Measurements from ENCODE around the gene JCAD. TPM values are rescaled to one million over a fixed set of nuclear protein-coding genes. Genes with fewer than 3 reads are reported as not detected.
A peak's percentile ranks its signal among the peaks of the same experiment; 100 is the strongest.
"Not testable (repeated sequence)": the region's sequence is repeated elsewhere in the genome, so short reads cannot be mapped to it uniquely, and the experiment has no call there.

Gene JCAD
- total and polyA plus RNA-seq, 7 donors = 0.46 to 141 (median 99.7) TPM

DNA sequence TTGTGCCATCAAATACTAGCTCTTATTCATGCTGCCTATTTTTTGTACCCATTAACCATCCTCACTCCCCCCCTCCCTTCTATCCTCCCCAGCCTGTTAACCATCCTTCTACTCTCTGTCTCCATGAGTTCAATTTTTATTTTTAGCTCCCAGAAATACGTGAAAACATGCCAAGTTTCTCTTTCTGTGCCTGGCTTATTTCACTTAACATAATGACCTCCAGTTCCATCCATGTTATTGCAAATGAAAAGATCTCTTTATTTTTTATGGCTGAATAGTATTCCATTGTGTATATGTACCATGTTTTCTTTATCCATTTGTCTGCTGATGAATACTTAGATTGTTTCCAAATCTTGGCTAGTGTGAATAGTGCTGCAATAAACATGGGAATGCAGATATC is 54.3 kb downstream of the JCAD start:
- intact Hi-C loops (cut with DNase I) = loop anchor here (10.0 kb wide), 1 partner anchor 270 kb away; no protein-coding TSS in a partner anchor
- not testable (repeated sequence) for H3K4me3 ChIP-seq, DNase-seq, H3K36me3 ChIP-seq, H3K27me3 ChIP-seq, H3K9me3 ChIP-seq
- TF ChIP-seq POLR2AphosphoS5 (IDR thresholded peaks at IDR 0.05) = peak; percentile 74 to 89 (median 83)
- peak; percentile 32 to 52 (median 48) for TF ChIP-seq EP300 (IDR thresholded peaks at IDR 0.05)
- Histone ChIP-seq H3K27ac (peak overlapping the region in 3 of 4 donors; percentile 44 to 74 (median 52)), H3K4me1 (peaks cover 0 to 41% (median 29%) of the 10 kb centered on the region in 4 donors)
- WGBS, 2 donors = 43 to 48% methylated on average over 1 of the region's 1 CpG

DNA sequence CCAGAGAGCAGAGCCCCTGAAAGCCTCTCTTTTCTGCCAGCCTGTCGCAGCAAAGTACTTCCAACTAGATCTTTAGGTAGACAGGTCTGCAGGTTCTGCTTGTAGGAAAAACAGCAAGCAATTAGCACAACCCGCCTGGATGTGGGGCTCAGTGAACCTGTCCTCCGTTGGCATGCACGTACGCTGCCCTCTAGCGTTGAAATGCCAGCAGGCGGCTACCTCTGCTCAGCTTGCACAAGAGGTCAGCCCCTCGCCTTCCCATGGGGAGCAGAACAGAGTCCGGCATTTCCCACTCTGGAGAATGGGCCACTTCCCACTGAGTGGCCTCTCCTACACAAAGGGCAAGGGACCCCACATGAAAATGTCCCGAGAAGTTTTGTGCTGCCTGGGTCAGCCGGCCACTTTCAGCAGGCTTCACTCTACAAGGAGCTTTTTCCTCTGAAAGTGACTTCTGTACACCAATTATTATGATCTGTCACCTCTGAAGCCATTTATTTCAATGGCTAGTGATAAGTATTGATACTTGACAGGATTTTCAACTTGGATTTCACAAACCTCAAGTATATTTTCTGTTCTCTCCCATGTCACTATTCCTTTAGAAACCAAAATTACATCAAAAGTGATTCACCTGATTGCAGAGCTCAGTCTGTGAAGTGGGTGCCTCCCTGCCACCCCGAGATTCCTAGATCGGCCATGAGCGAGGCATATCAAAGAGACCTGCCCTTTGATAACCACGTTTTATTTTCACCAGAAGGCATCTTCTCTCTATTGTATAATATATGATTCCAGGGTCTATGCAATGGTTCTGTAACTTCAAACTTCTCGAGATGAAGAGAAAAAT is 56.7 kb downstream of the JCAD start:
- WGBS, 2 donors = 33 to 45% methylated on average over 16 of the region's 16 CpGs
- Histone ChIP-seq H3K27ac (peak overlapping the region; percentile 38 to 90 (median 80)), H3K4me1 (peaks cover 0 to 51% (median 38%) of the 10 kb centered on the region in 4 donors)

DNA sequence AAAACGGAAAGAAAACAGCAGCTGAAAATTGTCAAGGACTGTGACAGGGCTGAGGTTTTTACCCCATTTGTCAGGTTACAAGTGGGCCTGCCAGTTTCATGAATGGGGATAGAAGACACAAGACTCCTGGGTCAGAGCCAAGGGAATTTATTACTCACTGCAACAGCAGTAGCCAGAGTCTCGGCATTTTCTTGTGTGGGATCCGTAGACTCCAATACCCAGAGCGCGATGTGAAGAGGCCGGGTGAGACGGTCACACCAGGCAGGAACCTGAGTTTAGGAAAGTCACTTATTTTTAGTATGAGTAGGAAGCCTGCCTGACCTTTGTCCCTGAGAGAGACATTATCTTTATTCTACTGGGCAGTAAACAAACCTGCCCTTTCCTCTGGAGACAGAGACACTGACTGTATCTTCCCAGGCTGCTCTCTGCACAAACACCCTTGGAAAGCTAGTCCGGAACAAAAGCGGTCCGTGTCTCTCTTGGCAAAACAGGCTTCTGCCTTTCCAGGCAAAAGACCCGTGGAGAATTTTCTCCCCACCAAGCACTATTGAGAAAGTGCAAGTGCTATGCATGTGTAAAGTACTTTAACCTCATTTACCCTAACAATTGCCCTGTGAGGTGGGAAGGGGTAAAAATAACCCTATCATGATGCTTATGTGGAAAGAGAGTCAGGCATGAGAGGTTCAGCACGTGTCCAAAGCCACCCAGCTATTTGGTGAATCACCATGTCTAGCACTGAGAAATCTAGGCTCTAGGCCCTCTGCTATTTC is 58.4 kb downstream of the JCAD start:
- Histone ChIP-seq H3K36me3 (no peaks in the 10 kb centered on the region), H3K27me3 (no peaks in the 10 kb centered on the region), H3K27ac (peak overlapping the region; percentile 75 to 90 (median 80)), H3K9me3 (no peaks in the 10 kb centered on the region), H3K4me1 (peaks cover 0 to 51% (median 38%) of the 10 kb centered on the region in 4 donors), H3K4me3 (no peak overlapping the region)
- peak; percentile 93 for DNase-seq
- WGBS, 2 donors = 71 to 75% methylated on average over 12 of the region's 12 CpGs
- TF ChIP-seq POLR2A (IDR thresholded peaks at IDR 0.05) = no peak
- peak in 3 of 4 donors; percentile 16 to 84 (median 78) for TF ChIP-seq EP300 (IDR thresholded peaks at IDR 0.05)
- TF ChIP-seq POLR2AphosphoS5 (IDR thresholded peaks at IDR 0.05) = peak; percentile 80 to 94 (median 92)
- TF ChIP-seq, protein P1, sequence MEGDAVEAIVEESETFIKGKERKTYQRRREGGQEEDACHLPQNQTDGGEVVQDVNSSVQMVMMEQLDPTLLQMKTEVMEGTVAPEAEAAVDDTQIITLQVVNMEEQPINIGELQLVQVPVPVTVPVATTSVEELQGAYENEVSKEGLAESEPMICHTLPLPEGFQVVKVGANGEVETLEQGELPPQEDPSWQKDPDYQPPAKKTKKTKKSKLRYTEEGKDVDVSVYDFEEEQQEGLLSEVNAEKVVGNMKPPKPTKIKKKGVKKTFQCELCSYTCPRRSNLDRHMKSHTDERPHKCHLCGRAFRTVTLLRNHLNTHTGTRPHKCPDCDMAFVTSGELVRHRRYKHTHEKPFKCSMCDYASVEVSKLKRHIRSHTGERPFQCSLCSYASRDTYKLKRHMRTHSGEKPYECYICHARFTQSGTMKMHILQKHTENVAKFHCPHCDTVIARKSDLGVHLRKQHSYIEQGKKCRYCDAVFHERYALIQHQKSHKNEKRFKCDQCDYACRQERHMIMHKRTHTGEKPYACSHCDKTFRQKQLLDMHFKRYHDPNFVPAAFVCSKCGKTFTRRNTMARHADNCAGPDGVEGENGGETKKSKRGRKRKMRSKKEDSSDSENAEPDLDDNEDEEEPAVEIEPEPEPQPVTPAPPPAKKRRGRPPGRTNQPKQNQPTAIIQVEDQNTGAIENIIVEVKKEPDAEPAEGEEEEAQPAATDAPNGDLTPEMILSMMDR (IDR thresholded peaks at IDR 0.05) = no peak
- intact Hi-C loops (cut with DNase I) = loop anchor here (5.0 to 10.0 kb wide), 2 partner anchors 56 to 266 kb away; partner anchors contain the start of gene JCAD

More for the DNA sequence above, 56.7 kb downstream of the JCAD start:
- DNase-seq = peak; percentile 91
- no peaks in the 10 kb centered on the region for H3K27me3 ChIP-seq
- intact Hi-C loops (cut with DNase I) = loop anchor here (5.0 to 10.0 kb wide), 2 partner anchors 55 to 268 kb away; partner anchors contain the start of gene JCAD
- no peak for TF ChIP-seq POLR2A (IDR thresholded peaks at IDR 0.05)
- peak in 1 of 4 donors; percentile 30 for TF ChIP-seq POLR2AphosphoS5 (IDR thresholded peaks at IDR 0.05)
- TF ChIP-seq, protein P1 (IDR thresholded peaks at IDR 0.05) = peak; percentile 49 to 83 (median 70)
- TF ChIP-seq EP300 (IDR thresholded peaks at IDR 0.05) = no peak
- no peak overlapping the region for H3K4me3 ChIP-seq
- no peaks in the 10 kb centered on the region for H3K9me3 ChIP-seq
- H3K36me3 ChIP-seq = no peaks in the 10 kb centered on the region

DNA sequence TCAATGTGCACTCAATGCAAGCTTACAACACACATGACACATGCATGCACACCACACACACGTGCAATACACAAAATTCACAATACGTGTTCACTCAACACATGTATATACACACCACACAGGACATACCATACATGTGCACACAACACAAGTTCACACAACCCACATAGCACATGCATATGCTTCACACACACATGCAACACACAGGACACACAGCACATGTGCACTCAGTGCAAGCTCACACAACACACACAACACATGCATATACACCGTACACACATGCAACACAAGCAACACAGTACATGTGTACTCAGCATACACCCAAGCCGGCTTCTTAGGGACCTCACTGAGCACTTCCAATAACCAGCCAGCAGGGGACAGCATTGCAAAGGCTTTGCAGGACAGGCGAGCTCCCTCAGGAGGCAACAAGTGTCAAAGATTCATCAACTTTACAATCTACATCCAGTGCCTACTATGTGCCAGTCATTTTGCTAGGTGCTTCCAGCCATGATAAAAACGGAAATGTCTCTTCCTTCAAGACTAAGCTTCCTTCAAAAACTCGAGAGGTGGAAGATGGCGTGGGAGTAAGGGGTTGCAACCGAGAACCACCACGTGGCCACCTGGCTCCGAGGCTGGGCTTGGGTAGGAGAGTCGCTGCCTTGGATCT is 61.1 kb downstream of the JCAD start:
- peak; percentile 88 for DNase-seq
- WGBS, 2 donors = 42 to 44% methylated on average over 12 of the region's 12 CpGs
- no peaks in the 10 kb centered on the region for H3K27me3 ChIP-seq
- H3K27ac ChIP-seq = no peak overlapping the region
- TF ChIP-seq POLR2A (IDR thresholded peaks at IDR 0.05) (no peak), POLR2AphosphoS5 (IDR thresholded peaks at IDR 0.05) (peak in 1 of 4 donors; percentile 25)
- TF ChIP-seq, protein P1 (IDR thresholded peaks at IDR 0.05) = peak; percentile 96 to 100 (median 98)
- H3K9me3 ChIP-seq = no peaks in the 10 kb centered on the region
- H3K36me3 ChIP-seq = no peaks in the 10 kb centered on the region
- H3K4me3 ChIP-seq = no peak overlapping the region
- intact Hi-C loops (cut with DNase I) = loop anchor here (5.0 to 10.0 kb wide), 5 partner anchors 244 to 587 kb away; no protein-coding TSS in a partner anchor
- peaks cover 0 to 51% (median 42%) of the 10 kb centered on the region in 4 donors for H3K4me1 ChIP-seq

Data from sigmoid colon (tissue), 7 donors.